Stimulated activated CD4-positive, alpha-beta T cell treated with anti-CD3 and anti-CD28 coated beads, Interleukin-12 subunit alpha, Interleukin-12 subunit beta, amount 100 ng/mL, for 4 hours (primary cell): ENCODE measurements around the gene ISY1.
"Not testable (repeated sequence)": the region's sequence is repeated elsewhere in the genome, so short reads cannot be mapped to it uniquely, and the experiment has no call there.

Source experiments
- DNase-seq: peaks from one replicate; pipeline ENCODE4 v3.0.0-alpha.2; 2020

Gene ISY1

GRCh38 chr3:129119365-129120100, 41.3 kb downstream of the ISY1 start:
- no peak for DNase-seq

- no peak for DNase-seq
Observed at GRCh38 chr3:129118745-129119144, 42.1 kb downstream of the ISY1 start.

- no peak for DNase-seq
Observed at GRCh38 chr3:129117134-129117533, 43.7 kb downstream of the ISY1 start.

GRCh38 chr3:129116482-129116946, 44.3 kb downstream of the ISY1 start:
- no peak for DNase-seq

GRCh38 chr3:129114455-129114854, 46.4 kb downstream of the ISY1 start:
- DNase-seq, result no peak

GRCh38 chr3:129112308-129113052, 48.4 kb downstream of the ISY1 start:
- no peak for DNase-seq

GRCh38 chr3:129111076-129111780, 49.6 kb downstream of the ISY1 start:
- DNase-seq, result not testable (repeated sequence)

GRCh38 chr3:129107793-129108192, 53.1 kb downstream of the ISY1 start:
- DNase-seq, result no peak

- no peak for DNase-seq
Observed at GRCh38 chr3:129106866-129107565, 53.8 kb downstream of the ISY1 start.

- DNase-seq, result no peak
Observed at GRCh38 chr3:129106320-129106719, 54.5 kb downstream of the ISY1 start.

GRCh38 chr3:129105862-129106261, 55.0 kb downstream of the ISY1 start:
- DNase-seq, result no peak

- DNase-seq, result no peak
Observed at GRCh38 chr3:129104498-129105079, 56.3 kb downstream of the ISY1 start.

GRCh38 chr3:129104051-129104450, 56.8 kb downstream of the ISY1 start:
- no peak for DNase-seq

- DNase-seq, result no peak
Observed at GRCh38 chr3:129103296-129103695, 57.6 kb downstream of the ISY1 start.

GRCh38 chr3:129101370-129102138, 59.3 kb downstream of the ISY1 start:
- no peak for DNase-seq

GRCh38 chr3:129100274-129100673, 60.6 kb downstream of the ISY1 start:
- DNase-seq, result no peak

GRCh38 chr3:129095285-129095684, 65.6 kb downstream of the ISY1 start:
- no peak for DNase-seq

- DNase-seq, result not testable (repeated sequence)
Observed at GRCh38 chr3:129088312-129088711, 72.6 kb downstream of the ISY1 start.

GRCh38 chr3:129087904-129088303, 73.0 kb downstream of the ISY1 start:
- not testable (repeated sequence) for DNase-seq

- DNase-seq, result no peak
Observed at GRCh38 chr3:129087138-129087702, 73.6 kb downstream of the ISY1 start.

GRCh38 chr3:129085818-129086217, 75.0 kb downstream of the ISY1 start:
- no peak for DNase-seq
